GM12891 (cell line): ENCODE measurements around the gene ACTR1A.

ENCODE experiments used
- POLR2A ChIP-seq: IDR thresholded peaks from 2 replicates; pipeline ENCODE4 v1.6.1; 2011; ENCODE audit warnings: low read depth, low read length, control low read depth
- POLR2AphosphoS5 ChIP-seq: IDR thresholded peaks from 2 replicates; pipeline ENCODE4 v1.6.1; 2011; ENCODE audit warnings: low read depth, low read length, control low read depth
- SPI1 ChIP-seq: IDR thresholded peaks from 2 replicates; pipeline ENCODE4 v1.6.1; 2011; ENCODE audit warnings: low read depth, low read length, control low read depth
- TAF1 ChIP-seq: IDR thresholded peaks from 2 replicates; pipeline ENCODE4 v1.6.1; 2011; ENCODE audit warnings: low read depth, low read length, control low read depth

DNA sequence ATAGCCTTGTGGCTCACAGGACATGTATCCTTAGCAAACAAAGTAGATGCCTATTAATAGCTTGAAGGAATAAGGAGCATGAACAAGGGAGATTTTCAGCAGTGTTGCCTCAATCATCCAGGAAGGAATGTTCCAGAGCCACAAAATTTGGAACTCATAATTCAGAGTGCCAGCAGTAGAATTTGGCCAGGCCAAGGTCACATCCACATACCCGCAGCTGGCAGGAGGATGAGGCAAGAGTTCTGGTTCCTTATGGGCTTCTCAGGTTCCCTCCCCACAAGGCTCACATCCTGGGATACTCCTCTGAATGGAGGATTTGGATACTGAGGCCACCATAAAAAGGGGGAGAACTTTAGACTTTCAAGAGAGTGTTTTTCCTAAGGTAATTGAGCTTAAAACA lies 47.0 kb upstream of the ACTR1A start:
- TF ChIP-seq POLR2A (no peak), POLR2AphosphoS5 (no peak), SPI1 (no peak), TAF1 (no peak)
